KOPT-K1 (cell line): ENCODE data around the gene OR51T1.
"Not testable (repeated sequence)": the region's sequence is repeated elsewhere in the genome, so short reads cannot be mapped to it uniquely, and the experiment has no call there.

Experiments
- H3K27ac ChIP-seq: fragments of 200-600 bp; sonication (generic); 2 replicates; pipeline ENCODE4 v1.5.1; 2016; ENCODE audit warnings: antibody characterized with exemption, mild to moderate bottlenecking, low read depth, low read length; ENCODE audit not compliant: poor library complexity, severe bottlenecking
- H3K36me3 ChIP-seq: fragments of 200-600 bp; sonication (generic); 2 replicates; pipeline ENCODE4 v1.5.1; 2017; ENCODE audit warnings: antibody characterized with exemption, mild to moderate bottlenecking, low read length, moderate library complexity; ENCODE audit not compliant: insufficient read depth
- H3K9me3 ChIP-seq: fragments of 200-600 bp; sonication (generic); 2 replicates; pipeline ENCODE4 v1.5.1; 2017; ENCODE audit warnings: antibody characterized with exemption, low read length, mild to moderate bottlenecking; ENCODE audit not compliant: insufficient read depth, poor library complexity, severe bottlenecking

Gene OR51T1

GRCh38 chr11:4881860-4882500 lies at the start of gene OR51T1:
TSS of gene OR51T1 (plus strand) at chr11:4881900. CDS start at chr11:4881900, 0 bp downstream.
- H3K36me3 ChIP-seq, result no peaks in the 10 kb centered on the region
- H3K9me3 ChIP-seq, result no peaks in the 10 kb centered on the region
- no peak within 1 kb of the TSS for H3K27ac ChIP-seq

- H3K9me3 ChIP-seq, result no peaks in the 10 kb centered on the region
- H3K27ac ChIP-seq, result no peak overlapping the region
- no peaks in the 10 kb centered on the region for H3K36me3 ChIP-seq
These were observed 41.7 kb upstream of the OR51T1 start for GRCh38 chr11:4839851-4840549.

- Histone ChIP-seq H3K9me3 (no peaks in the 10 kb centered on the region), H3K36me3 (no peaks in the 10 kb centered on the region), H3K27ac (no peak within 1 kb of the TSS)
These were observed 32.7 kb upstream of the OR51T1 start, which contains the start of gene OR51S1 for GRCh38 chr11:4848908-4849532. TSS of gene OR51S1 (minus strand) at chr11:4849208. CDS start at chr11:4849208, 0 bp downstream.

- Histone ChIP-seq H3K9me3 (no peaks in the 10 kb centered on the region), H3K36me3 (no peaks in the 10 kb centered on the region), H3K27ac (no peak overlapping the region)
These were observed 30.7 kb upstream of the OR51T1 start for GRCh38 chr11:4851033-4851432.

- H3K9me3 ChIP-seq, H3K27ac ChIP-seq, H3K36me3 ChIP-seq: not testable (repeated sequence)
These were observed 27.4 kb upstream of the OR51T1 start for GRCh38 chr11:4854286-4854685.

- H3K27ac ChIP-seq, result no peak overlapping the region
- H3K36me3 ChIP-seq, result no peaks in the 10 kb centered on the region
- no peaks in the 10 kb centered on the region for H3K9me3 ChIP-seq
These were observed 19.1 kb upstream of the OR51T1 start for GRCh38 chr11:4862447-4863236.

GRCh38 chr11:4863876-4864275 lies 17.8 kb upstream of the OR51T1 start:
- Histone ChIP-seq H3K27ac (no peak overlapping the region), H3K36me3 (no peaks in the 10 kb centered on the region), H3K9me3 (no peaks in the 10 kb centered on the region)

- Histone ChIP-seq H3K9me3 (no peaks in the 10 kb centered on the region), H3K27ac (no peak overlapping the region), H3K36me3 (no peaks in the 10 kb centered on the region)
These were observed 15.8 kb upstream of the OR51T1 start for GRCh38 chr11:4865855-4866254.

GRCh38 chr11:4881188-4881587 lies 512 bp upstream of the OR51T1 start:
- Histone ChIP-seq H3K9me3 (no peaks in the 10 kb centered on the region), H3K27ac (no peak overlapping the region), H3K36me3 (no peaks in the 10 kb centered on the region)

- H3K9me3 ChIP-seq, result no peaks in the 10 kb centered on the region
- no peak overlapping the region for H3K27ac ChIP-seq
- H3K36me3 ChIP-seq, result no peaks in the 10 kb centered on the region
These were observed 843 bp downstream of the OR51T1 start for GRCh38 chr11:4882543-4882942.

- Histone ChIP-seq H3K27ac (no peak overlapping the region), H3K9me3 (no peaks in the 10 kb centered on the region), H3K36me3 (no peaks in the 10 kb centered on the region)
These were observed 2.7 kb downstream of the OR51T1 start for GRCh38 chr11:4884361-4884760.

- H3K36me3 ChIP-seq, result no peaks in the 10 kb centered on the region
- H3K9me3 ChIP-seq, result no peaks in the 10 kb centered on the region
- H3K27ac ChIP-seq, result no peak overlapping the region
These were observed 4.5 kb downstream of the OR51T1 start for GRCh38 chr11:4886186-4886585.

GRCh38 chr11:4887591-4887990 lies 5.9 kb downstream of the OR51T1 start:
- Histone ChIP-seq H3K36me3 (no peaks in the 10 kb centered on the region), H3K27ac (no peak overlapping the region), H3K9me3 (no peaks in the 10 kb centered on the region)

- Histone ChIP-seq H3K9me3 (no peaks in the 10 kb centered on the region), H3K36me3 (no peaks in the 10 kb centered on the region), H3K27ac (no peak overlapping the region)
These were observed 8.6 kb downstream of the OR51T1 start for GRCh38 chr11:4890279-4890678.
